ENCODE results near the gene SLC38A10. TPM values are rescaled to one million over a fixed set of nuclear protein-coding genes. Genes with fewer than 3 reads are reported as not detected.

SLC38A10 gene
- total RNA-seq, 2 donors from 2014 or later = 83.0 to 129 TPM

DNA sequence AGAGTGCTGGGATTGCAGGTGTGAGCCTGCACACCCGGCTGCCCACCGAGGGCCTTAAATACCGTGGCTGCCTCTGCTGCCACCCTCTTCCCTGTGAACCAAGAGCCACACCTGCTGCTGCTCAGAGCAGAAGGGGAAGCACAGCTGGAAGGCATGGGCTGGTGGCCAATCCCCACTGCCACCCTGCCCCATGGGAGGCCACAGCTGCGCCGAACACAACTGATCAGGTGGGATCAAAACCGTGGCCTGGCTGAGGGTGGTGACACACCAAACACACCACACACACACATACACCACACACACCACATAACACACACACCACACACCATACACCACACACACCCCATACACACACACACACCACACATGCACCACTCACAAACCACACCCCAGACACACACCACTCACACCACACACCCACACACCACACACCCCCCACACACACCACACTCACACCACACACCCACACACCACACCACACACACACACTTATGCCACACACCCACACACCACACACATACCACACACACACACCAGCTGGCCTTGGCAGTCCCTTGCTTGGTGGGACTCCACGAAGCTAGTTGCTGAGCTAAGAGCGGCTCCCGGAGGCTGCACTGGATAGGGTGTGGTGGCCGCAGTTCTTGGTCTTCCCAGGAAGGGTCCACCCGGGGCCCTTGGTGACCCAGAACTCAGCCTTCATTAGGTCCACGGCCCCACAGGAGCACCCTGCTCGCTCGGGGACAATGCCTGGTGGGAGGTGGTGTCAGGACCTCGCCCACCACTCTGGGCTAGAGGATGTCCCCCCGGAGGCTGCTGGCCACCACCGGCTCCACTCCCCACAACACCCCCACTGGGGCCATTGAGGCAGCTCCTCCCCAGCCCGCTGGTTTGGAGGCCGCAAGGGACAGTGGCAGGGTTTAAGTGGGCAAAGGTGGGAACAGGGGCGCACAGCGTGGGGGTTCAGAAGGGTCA lies 87.2 kb downstream of the SLC38A10 start:
- TF ChIP-seq, protein P1, sequence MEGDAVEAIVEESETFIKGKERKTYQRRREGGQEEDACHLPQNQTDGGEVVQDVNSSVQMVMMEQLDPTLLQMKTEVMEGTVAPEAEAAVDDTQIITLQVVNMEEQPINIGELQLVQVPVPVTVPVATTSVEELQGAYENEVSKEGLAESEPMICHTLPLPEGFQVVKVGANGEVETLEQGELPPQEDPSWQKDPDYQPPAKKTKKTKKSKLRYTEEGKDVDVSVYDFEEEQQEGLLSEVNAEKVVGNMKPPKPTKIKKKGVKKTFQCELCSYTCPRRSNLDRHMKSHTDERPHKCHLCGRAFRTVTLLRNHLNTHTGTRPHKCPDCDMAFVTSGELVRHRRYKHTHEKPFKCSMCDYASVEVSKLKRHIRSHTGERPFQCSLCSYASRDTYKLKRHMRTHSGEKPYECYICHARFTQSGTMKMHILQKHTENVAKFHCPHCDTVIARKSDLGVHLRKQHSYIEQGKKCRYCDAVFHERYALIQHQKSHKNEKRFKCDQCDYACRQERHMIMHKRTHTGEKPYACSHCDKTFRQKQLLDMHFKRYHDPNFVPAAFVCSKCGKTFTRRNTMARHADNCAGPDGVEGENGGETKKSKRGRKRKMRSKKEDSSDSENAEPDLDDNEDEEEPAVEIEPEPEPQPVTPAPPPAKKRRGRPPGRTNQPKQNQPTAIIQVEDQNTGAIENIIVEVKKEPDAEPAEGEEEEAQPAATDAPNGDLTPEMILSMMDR (IDR thresholded peaks at IDR 0.05) = no peak
- peaks cover 3% of the 10 kb centered on the region for H3K36me3 ChIP-seq

DNA sequence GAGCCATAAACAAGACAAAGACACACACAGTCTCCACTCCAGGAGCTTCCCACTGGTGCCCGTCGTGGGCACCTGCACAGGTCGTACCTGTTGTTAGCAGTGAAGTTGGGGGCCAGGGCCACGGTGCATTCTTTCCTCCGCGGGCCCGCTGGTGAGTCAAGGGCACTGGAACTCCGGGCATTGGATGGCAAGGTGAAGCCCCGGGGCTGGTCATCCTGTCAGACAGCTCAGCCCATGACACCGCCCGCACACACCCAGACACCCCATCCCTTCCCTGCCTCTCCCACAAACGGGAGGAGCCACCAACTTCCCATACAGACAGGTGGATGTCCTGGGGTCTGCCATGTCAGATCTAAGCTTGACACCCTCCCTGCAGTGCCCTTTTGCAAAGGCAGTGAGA lies 88.5 kb downstream of the SLC38A10 start:
- peaks cover 4 to 30% of the 10 kb centered on the region in 2 donors for H3K4me1 ChIP-seq (ENCODE audit: control insufficient read depth in 1 of 2, low read depth in 2 of 2)
- no peak overlapping the region for H3K4me3 ChIP-seq
- DNase-seq (ENCODE audit: low spot score) (no peak), ATAC-seq (ENCODE audit: insufficient number of reproducible peaks, low FRiP score, low read depth) (no peak)
- H3K27ac ChIP-seq = no peak overlapping the region
- TF ChIP-seq, protein P1 (IDR thresholded peaks at IDR 0.05) = no peak
- H3K27me3 ChIP-seq (replicated peaks; ENCODE audit: insufficient read depth) = no peaks in the 10 kb centered on the region
- H3K9me3 ChIP-seq = no peaks in the 10 kb centered on the region
- peaks cover 3% of the 10 kb centered on the region for H3K36me3 ChIP-seq

More for the DNA sequence above, 87.2 kb downstream of the SLC38A10 start:
- DNase-seq (ENCODE audit: low spot score) = no peak
- Histone ChIP-seq H3K27ac (no peak overlapping the region), H3K27me3 (replicated peaks; ENCODE audit: insufficient read depth) (no peaks in the 10 kb centered on the region), H3K9me3 (no peaks in the 10 kb centered on the region), H3K4me1 (ENCODE audit: control insufficient read depth in 1 of 2, low read depth in 2 of 2) (peaks cover 4 to 30% of the 10 kb centered on the region in 2 donors), H3K4me3 (no peak overlapping the region)
- no peak for ATAC-seq (ENCODE audit: insufficient number of reproducible peaks, low FRiP score, low read depth)

DNA sequence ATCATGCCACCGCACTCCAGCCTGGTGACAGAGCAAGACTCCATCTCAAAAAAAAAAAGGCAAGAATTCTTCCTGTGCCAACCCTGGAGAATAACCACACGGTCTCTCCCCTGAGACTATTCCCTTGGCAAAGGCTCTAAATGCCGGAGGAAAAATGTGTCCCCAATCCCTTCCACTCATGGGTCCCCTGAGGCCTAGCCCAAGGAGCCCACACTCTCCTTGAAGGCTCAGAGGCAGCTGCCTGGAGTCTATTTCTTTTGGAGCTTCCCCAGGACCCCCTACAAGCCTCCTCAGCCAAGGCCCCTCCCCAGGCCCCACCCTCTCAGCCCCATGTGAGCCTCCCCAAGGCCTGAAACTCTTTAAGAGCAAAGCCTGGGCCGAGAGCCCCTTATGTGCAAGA lies 88.9 kb downstream of the SLC38A10 start:
- ATAC-seq (ENCODE audit: insufficient number of reproducible peaks, low FRiP score, low read depth) = no peak
- Histone ChIP-seq H3K27ac (no peak overlapping the region), H3K4me1 (ENCODE audit: control insufficient read depth in 1 of 2, low read depth in 2 of 2) (peaks cover 4 to 26% of the 10 kb centered on the region in 2 donors), H3K9me3 (no peaks in the 10 kb centered on the region), H3K27me3 (replicated peaks; ENCODE audit: insufficient read depth) (no peaks in the 10 kb centered on the region), H3K36me3 (peaks cover 3% of the 10 kb centered on the region), H3K4me3 (no peak overlapping the region)
- TF ChIP-seq, protein P1 (IDR thresholded peaks at IDR 0.05) = no peak
- DNase-seq (ENCODE audit: low spot score) = no peak

DNA sequence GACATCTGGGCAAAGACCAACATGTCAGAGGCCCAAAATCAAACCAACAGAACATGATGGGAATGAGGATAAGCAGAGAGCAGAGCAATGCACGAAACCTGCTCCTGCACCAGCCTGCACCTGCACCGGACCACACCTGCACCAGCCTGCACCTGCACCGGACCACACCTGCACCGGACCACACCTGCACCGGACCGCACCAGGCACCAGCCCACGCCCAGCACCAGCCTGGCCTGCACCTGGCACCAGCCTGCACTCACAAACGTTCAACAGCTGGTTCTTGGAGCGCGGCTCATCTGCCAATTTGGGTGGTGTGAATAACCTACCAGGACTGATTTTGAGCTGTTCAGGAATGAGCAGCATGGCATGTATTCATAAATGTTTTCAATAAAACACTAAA lies 90.5 kb downstream of the SLC38A10 start:
- peaks cover 3% of the 10 kb centered on the region for H3K36me3 ChIP-seq
- no peaks in the 10 kb centered on the region for H3K9me3 ChIP-seq
- H3K4me1 ChIP-seq (ENCODE audit: control insufficient read depth in 1 of 2, low read depth in 2 of 2) = peaks cover 4 to 14% of the 10 kb centered on the region in 2 donors
- no peaks in the 10 kb centered on the region for H3K27me3 ChIP-seq (replicated peaks; ENCODE audit: insufficient read depth)
- ATAC-seq (ENCODE audit: insufficient number of reproducible peaks, low FRiP score, low read depth) (no peak), DNase-seq (ENCODE audit: low spot score) (no peak)
- TF ChIP-seq, protein P1 (IDR thresholded peaks at IDR 0.05) = no peak
- H3K4me3 ChIP-seq = no peak overlapping the region
- no peak overlapping the region for H3K27ac ChIP-seq

DNA sequence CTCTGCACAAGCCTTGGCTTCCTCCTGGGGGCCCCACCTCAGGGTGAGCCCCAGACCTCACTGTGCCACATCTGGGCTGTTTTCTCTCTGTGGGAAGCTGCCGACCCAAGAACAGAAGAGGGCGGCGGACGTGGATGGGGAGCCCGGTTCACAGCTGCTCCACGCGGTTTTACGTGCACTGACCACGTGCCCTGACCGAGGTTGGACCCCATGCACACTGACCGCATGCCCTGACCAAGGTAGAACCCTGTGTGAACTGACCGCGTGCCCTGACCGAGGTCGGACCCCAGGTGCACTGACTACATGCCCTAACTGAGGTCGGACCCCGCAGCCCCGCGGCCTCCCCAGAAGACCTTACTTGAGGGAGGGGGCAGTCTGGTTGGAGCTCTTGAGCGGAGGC lies 92.0 kb downstream of the SLC38A10 start:
- Histone ChIP-seq H3K4me1 (ENCODE audit: control insufficient read depth in 1 of 2, low read depth in 2 of 2) (peaks cover 4 to 14% of the 10 kb centered on the region in 2 donors), H3K4me3 (no peak overlapping the region), H3K36me3 (peaks cover 8% of the 10 kb centered on the region), H3K27ac (no peak overlapping the region), H3K27me3 (replicated peaks; ENCODE audit: insufficient read depth) (no peaks in the 10 kb centered on the region), H3K9me3 (no peaks in the 10 kb centered on the region)
- no peak for ATAC-seq (ENCODE audit: insufficient number of reproducible peaks, low FRiP score, low read depth)
- TF ChIP-seq, protein P1 (IDR thresholded peaks at IDR 0.05) = no peak
- no peak for DNase-seq (ENCODE audit: low spot score)
